Measurements from ENCODE around the gene SHQ1. TPM values are rescaled to one million over a fixed set of nuclear protein-coding genes. Genes with fewer than 3 reads are reported as not detected.

The SHQ1 gene
- total RNA-seq, 1 donor from 2014 or later = 22.0 TPM

DNA sequence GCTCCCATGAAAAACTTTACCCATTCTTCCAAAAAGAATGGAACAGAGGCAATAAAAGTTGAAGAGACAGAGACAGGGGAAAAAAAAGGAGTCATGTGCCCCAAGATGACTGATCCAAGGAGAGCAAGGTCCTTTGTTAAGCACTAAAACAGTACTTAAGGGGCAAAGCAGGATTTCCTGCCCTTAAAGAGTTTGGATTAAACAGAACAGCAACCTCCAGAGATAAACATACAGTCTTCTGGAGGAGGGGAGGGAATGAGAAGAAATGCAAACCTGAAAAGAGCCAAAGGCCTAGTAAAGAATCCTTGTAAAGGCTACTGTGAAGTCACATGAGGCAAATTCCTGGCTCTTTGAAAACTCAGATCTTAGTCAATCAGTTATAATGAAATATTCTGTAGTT is 38.2 kb downstream of the SHQ1 start:
- Mint-ChIP-seq H3K9me3 (no peaks in the 10 kb centered on the region), H3K4me3 (no peak overlapping the region), H3K27ac (peak overlapping the region; percentile 56), H3K27me3 (ENCODE audit: low read depth) (peaks cover 18% of the 10 kb centered on the region), H3K4me1 (peaks cover 33% of the 10 kb centered on the region), H3K36me3 (peaks cover 4% of the 10 kb centered on the region)
- no peak for DNase-seq (ENCODE audit: low spot score in 2 of 2, unreplicated experiment in 2 of 2)
- TF ChIP-seq, protein P1, sequence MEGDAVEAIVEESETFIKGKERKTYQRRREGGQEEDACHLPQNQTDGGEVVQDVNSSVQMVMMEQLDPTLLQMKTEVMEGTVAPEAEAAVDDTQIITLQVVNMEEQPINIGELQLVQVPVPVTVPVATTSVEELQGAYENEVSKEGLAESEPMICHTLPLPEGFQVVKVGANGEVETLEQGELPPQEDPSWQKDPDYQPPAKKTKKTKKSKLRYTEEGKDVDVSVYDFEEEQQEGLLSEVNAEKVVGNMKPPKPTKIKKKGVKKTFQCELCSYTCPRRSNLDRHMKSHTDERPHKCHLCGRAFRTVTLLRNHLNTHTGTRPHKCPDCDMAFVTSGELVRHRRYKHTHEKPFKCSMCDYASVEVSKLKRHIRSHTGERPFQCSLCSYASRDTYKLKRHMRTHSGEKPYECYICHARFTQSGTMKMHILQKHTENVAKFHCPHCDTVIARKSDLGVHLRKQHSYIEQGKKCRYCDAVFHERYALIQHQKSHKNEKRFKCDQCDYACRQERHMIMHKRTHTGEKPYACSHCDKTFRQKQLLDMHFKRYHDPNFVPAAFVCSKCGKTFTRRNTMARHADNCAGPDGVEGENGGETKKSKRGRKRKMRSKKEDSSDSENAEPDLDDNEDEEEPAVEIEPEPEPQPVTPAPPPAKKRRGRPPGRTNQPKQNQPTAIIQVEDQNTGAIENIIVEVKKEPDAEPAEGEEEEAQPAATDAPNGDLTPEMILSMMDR (IDR thresholded peaks at IDR 0.05; ENCODE audit: unreplicated experiment) = no peak

DNA sequence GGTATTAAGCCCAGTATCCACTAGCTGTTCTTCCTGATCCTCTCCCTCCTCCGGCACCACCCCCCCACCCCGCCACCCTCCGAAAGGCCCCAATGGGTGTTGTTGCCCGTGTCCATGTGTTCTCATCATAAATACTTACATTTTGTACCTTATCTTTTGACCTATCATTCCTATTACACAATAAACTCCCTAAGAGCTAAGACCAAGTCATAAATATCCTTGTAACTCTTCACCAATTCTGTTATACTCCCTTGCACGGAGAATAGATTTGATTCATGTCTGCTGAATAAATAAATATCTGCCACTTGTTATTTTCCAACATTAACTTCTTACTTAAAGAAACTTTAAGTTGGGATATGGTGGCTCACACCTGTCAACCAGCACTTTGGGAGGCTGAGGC is 43.9 kb downstream of the SHQ1 start:
- Mint-ChIP-seq H3K27me3 (ENCODE audit: low read depth) (peaks cover 49% of the 10 kb centered on the region), H3K4me1 (peaks cover 12% of the 10 kb centered on the region), H3K36me3 (peaks cover 4% of the 10 kb centered on the region), H3K27ac (no peak overlapping the region), H3K4me3 (no peak overlapping the region), H3K9me3 (no peaks in the 10 kb centered on the region)
- TF ChIP-seq, protein P1 (IDR thresholded peaks at IDR 0.05; ENCODE audit: unreplicated experiment) = no peak
- no peak for DNase-seq (ENCODE audit: low spot score in 2 of 2, unreplicated experiment in 2 of 2)

GRCh38 chr3:72803573-72803972 is 44.7 kb downstream of the SHQ1 start:
- Mint-ChIP-seq H3K27me3 (ENCODE audit: low read depth) (peaks cover 49% of the 10 kb centered on the region), H3K4me3 (no peak overlapping the region), H3K9me3 (no peaks in the 10 kb centered on the region), H3K27ac (no peak overlapping the region), H3K36me3 (no peaks in the 10 kb centered on the region), H3K4me1 (peaks cover 16% of the 10 kb centered on the region)
- TF ChIP-seq, protein P1 (IDR thresholded peaks at IDR 0.05; ENCODE audit: unreplicated experiment) = no peak
- no peak for DNase-seq (ENCODE audit: low spot score in 2 of 2, unreplicated experiment in 2 of 2)

DNA sequence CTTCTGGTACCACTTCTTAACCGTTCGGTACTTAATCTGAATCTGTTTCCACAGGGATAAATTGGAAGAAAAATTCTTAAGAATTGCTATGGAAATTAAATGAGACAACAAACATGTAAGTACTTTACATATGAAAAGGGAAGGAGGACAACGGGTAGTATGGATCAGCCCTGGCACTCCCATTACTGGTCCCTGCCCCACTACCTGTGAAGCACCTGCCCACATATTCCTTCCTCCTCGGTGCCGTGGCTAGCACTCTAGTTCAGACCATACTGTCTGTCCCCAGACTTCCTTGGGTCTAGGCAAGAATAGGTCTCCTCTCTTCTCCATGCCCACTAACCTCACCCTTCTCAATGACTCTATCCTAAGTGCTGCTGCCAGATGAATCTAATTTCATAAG is 46.2 kb downstream of the SHQ1 start:
- TF ChIP-seq, protein P1 (IDR thresholded peaks at IDR 0.05; ENCODE audit: unreplicated experiment) = no peak
- Mint-ChIP-seq H3K9me3 (no peaks in the 10 kb centered on the region), H3K36me3 (no peaks in the 10 kb centered on the region), H3K27me3 (ENCODE audit: low read depth) (peaks cover 43% of the 10 kb centered on the region), H3K4me1 (peaks cover 27% of the 10 kb centered on the region), H3K27ac (no peak overlapping the region), H3K4me3 (no peak overlapping the region)
- no peak for DNase-seq (ENCODE audit: low spot score in 2 of 2, unreplicated experiment in 2 of 2)

GRCh38 chr3:72800869-72801268 is 47.4 kb downstream of the SHQ1 start:
- Mint-ChIP-seq H3K9me3 (no peaks in the 10 kb centered on the region), H3K4me3 (no peak overlapping the region), H3K4me1 (peaks cover 20% of the 10 kb centered on the region), H3K27me3 (ENCODE audit: low read depth) (peaks cover 36% of the 10 kb centered on the region), H3K27ac (no peak overlapping the region), H3K36me3 (no peaks in the 10 kb centered on the region)
- TF ChIP-seq, protein P1 (IDR thresholded peaks at IDR 0.05; ENCODE audit: unreplicated experiment) = no peak
- DNase-seq (ENCODE audit: low spot score in 2 of 2, unreplicated experiment in 2 of 2) = no peak

Data from mesothelial cell of epicardium (in vitro differentiated cells).